Endothelial cell of umbilical vein (primary cell): ENCODE data around the gene ZIC3.

Experiments used
- CTCF ChIP-seq, 2 donors: IDR thresholded peaks; 1 replicate in 1 of 2; 2 replicates in 1 of 2; pipeline ENCODE4 v1.5.1; 2011; ENCODE audit warnings: low read length in 2 of 2, mild to moderate bottlenecking in 2 of 2, moderate library complexity in 2 of 2, control low read depth in 1 of 2, inconsistent platforms in 1 of 2, low read depth in 1 of 2; ENCODE audit not compliant: insufficient read depth in 1 of 2; ENCODE audit errors: extremely low read depth in 1 of 2
- MAX ChIP-seq: IDR thresholded peaks from 2 replicates; pipeline ENCODE4 v1.6.1; 2011; ENCODE audit not compliant: insufficient read depth, insufficient read length
- POLR2AphosphoS5 ChIP-seq: IDR thresholded peaks from 2 replicates; pipeline ENCODE4 v1.6.1; 2012; ENCODE audit warnings: low read depth, mild to moderate bottlenecking, control low read depth, low read length, moderate library complexity; ENCODE audit not compliant: insufficient read depth

- TF ChIP-seq CTCF (IDR thresholded peaks at IDR 0.05; ENCODE audit: extremely low read depth in 1 of 2, insufficient read depth in 1 of 2, low read depth in 1 of 2, low read length in 2 of 2) (no peak), POLR2AphosphoS5 (no peak), MAX (no peak)
Measured at GRCh38 chrX:137565318-137565904, 516 bp upstream of the ZIC3 start.
